LNCAP (cell line): ENCODE data around the gene CYRIA.

Source experiments
- CTCF ChIP-seq: fragments of 450-650 bp; IDR thresholded peaks from 2 replicates; pipeline ENCODE4 v1.5.1; 2017; ENCODE audit warnings: mild to moderate bottlenecking

The CYRIA gene

GRCh38 chr2:16632598-16632997 is 33.0 kb downstream of the CYRIA start:
- no peak for TF ChIP-seq CTCF

- no peak for TF ChIP-seq CTCF
Measured at GRCh38 chr2:16630463-16630862, 35.2 kb downstream of the CYRIA start.

- no peak for TF ChIP-seq CTCF
Measured at GRCh38 chr2:16629770-16630169, 35.9 kb downstream of the CYRIA start.

- no peak for TF ChIP-seq CTCF
Measured at GRCh38 chr2:16629044-16629443, 36.6 kb downstream of the CYRIA start.

- TF ChIP-seq CTCF, result no peak
Measured at GRCh38 chr2:16628314-16628713, 37.3 kb downstream of the CYRIA start.

- no peak for TF ChIP-seq CTCF
Measured at GRCh38 chr2:16626997-16627605, 38.5 kb downstream of the CYRIA start.

GRCh38 chr2:16626497-16626896 is 39.1 kb downstream of the CYRIA start:
- no peak for TF ChIP-seq CTCF

GRCh38 chr2:16625759-16626158 is 39.9 kb downstream of the CYRIA start:
- no peak for TF ChIP-seq CTCF
